GM23338 (cell line): ENCODE measurements around the gene SETX.

Experiments used
- CREB1 ChIP-seq: fragments of 250-450 bp; sonication (Bioruptor Pico); IDR thresholded peaks from 2 replicates; pipeline ENCODE4 v1.5.0; 2020; ENCODE audit warnings: low read depth, mild to moderate bottlenecking, moderate library complexity
- POLR2AphosphoS5 ChIP-seq: IDR thresholded peaks from 2 replicates; pipeline ENCODE4 v1.6.1; 2016; ENCODE audit warnings: antibody characterized with exemption, low read depth
- TF ChIP-seq, protein P1 (sequence below), 2 experiments: fragments of 200-600 bp in 1 of 2; sonication (generic) in 1 of 2; conservative IDR thresholded peaks; 2 replicates each; pipeline versions ENCODE4 v1.5.1 to v1.6.1; 2016 to 2017; ENCODE audit warnings: antibody characterized with exemption in 2 of 2, low read depth in 2 of 2, mild to moderate bottlenecking in 2 of 2, moderate library complexity in 1 of 2
- TF ChIP-seq, protein P2 (sequence below): IDR thresholded peaks from one replicate; pipeline ENCODE4 v1.6.1; 2018; ENCODE audit warnings: antibody characterized with exemption; ENCODE audit not compliant: unreplicated experiment

GRCh38 chr9:132295181-132295580 is 59.6 kb downstream of the SETX start:
- TF ChIP-seq, protein P1, sequence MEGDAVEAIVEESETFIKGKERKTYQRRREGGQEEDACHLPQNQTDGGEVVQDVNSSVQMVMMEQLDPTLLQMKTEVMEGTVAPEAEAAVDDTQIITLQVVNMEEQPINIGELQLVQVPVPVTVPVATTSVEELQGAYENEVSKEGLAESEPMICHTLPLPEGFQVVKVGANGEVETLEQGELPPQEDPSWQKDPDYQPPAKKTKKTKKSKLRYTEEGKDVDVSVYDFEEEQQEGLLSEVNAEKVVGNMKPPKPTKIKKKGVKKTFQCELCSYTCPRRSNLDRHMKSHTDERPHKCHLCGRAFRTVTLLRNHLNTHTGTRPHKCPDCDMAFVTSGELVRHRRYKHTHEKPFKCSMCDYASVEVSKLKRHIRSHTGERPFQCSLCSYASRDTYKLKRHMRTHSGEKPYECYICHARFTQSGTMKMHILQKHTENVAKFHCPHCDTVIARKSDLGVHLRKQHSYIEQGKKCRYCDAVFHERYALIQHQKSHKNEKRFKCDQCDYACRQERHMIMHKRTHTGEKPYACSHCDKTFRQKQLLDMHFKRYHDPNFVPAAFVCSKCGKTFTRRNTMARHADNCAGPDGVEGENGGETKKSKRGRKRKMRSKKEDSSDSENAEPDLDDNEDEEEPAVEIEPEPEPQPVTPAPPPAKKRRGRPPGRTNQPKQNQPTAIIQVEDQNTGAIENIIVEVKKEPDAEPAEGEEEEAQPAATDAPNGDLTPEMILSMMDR (conservative IDR thresholded peaks at IDR 0.05; ENCODE audit: low read depth in 2 of 2) = no peak
- TF ChIP-seq CREB1 (CRISPR knock-in tag) (no peak), POLR2AphosphoS5 (no peak)
- TF ChIP-seq, protein P2, sequence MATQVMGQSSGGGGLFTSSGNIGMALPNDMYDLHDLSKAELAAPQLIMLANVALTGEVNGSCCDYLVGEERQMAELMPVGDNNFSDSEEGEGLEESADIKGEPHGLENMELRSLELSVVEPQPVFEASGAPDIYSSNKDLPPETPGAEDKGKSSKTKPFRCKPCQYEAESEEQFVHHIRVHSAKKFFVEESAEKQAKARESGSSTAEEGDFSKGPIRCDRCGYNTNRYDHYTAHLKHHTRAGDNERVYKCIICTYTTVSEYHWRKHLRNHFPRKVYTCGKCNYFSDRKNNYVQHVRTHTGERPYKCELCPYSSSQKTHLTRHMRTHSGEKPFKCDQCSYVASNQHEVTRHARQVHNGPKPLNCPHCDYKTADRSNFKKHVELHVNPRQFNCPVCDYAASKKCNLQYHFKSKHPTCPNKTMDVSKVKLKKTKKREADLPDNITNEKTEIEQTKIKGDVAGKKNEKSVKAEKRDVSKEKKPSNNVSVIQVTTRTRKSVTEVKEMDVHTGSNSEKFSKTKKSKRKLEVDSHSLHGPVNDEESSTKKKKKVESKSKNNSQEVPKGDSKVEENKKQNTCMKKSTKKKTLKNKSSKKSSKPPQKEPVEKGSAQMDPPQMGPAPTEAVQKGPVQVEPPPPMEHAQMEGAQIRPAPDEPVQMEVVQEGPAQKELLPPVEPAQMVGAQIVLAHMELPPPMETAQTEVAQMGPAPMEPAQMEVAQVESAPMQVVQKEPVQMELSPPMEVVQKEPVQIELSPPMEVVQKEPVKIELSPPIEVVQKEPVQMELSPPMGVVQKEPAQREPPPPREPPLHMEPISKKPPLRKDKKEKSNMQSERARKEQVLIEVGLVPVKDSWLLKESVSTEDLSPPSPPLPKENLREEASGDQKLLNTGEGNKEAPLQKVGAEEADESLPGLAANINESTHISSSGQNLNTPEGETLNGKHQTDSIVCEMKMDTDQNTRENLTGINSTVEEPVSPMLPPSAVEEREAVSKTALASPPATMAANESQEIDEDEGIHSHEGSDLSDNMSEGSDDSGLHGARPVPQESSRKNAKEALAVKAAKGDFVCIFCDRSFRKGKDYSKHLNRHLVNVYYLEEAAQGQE = no peak
